Hepatocyte (in vitro differentiated cells): ENCODE measurements around the gene MITF. TPM values are rescaled to one million over a fixed set of nuclear protein-coding genes. Genes with fewer than 3 reads are reported as not detected.

ENCODE experiments used
- DNase-seq: peaks from one replicate; pipeline ENCODE4 v3.0.0-alpha.2; 2016; ENCODE audit warnings: low spot score
- H2AFZ ChIP-seq: fragments of 200-600 bp; sonication (generic); 2 replicates; pipeline ENCODE4 v1.6.0; 2016; ENCODE audit warnings: antibody characterized with exemption, mild to moderate bottlenecking
- H3K27ac ChIP-seq: fragments of 200-600 bp; sonication (generic); 2 replicates; pipeline ENCODE4 v1.5.1; 2016; ENCODE audit warnings: mild to moderate bottlenecking
- H3K27me3 ChIP-seq: fragments of 200-600 bp; sonication (generic); 2 replicates; pipeline ENCODE4 v1.6.1; 2016
- H3K36me3 ChIP-seq: fragments of 200-600 bp; sonication (generic); replicated peaks from 2 replicates; pipeline ENCODE4 v1.5.1; 2016; ENCODE audit warnings: low read depth; ENCODE audit not compliant: insufficient read depth
- H3K4me1 ChIP-seq: fragments of 200-600 bp; sonication (generic); 2 replicates; pipeline ENCODE4 v1.5.1; 2016; ENCODE audit warnings: mild to moderate bottlenecking, moderate library complexity; ENCODE audit not compliant: insufficient read depth
- H3K4me2 ChIP-seq: fragments of 200-600 bp; sonication (generic); 2 replicates; pipeline ENCODE4 v1.6.0; 2016
- H3K4me3 ChIP-seq: fragments of 200-600 bp; sonication (generic); 2 replicates; pipeline ENCODE4 v1.5.1; 2016; ENCODE audit warnings: mild to moderate bottlenecking
- H3K79me2 ChIP-seq: fragments of 200-600 bp; sonication (generic); 2 replicates; pipeline ENCODE4 v1.6.0; 2017; ENCODE audit warnings: mild to moderate bottlenecking
- H3K9me2 ChIP-seq: fragments of 200-600 bp; sonication (generic); replicated peaks from 2 replicates; pipeline ENCODE4 v1.6.0; 2017; ENCODE audit warnings: mild to moderate bottlenecking; ENCODE audit not compliant: insufficient read depth
- H3K9me3 ChIP-seq: fragments of 200-600 bp; sonication (generic); 2 replicates; pipeline ENCODE4 v1.5.1; 2016; ENCODE audit warnings: low read depth, mild to moderate bottlenecking
- H4K20me1 ChIP-seq: fragments of 200-600 bp; sonication (generic); 2 replicates; pipeline ENCODE4 v1.6.0; 2016; ENCODE audit warnings: mild to moderate bottlenecking; ENCODE audit not compliant: insufficient read depth, poor library complexity, severe bottlenecking
- CTCF ChIP-seq: fragments of 200-600 bp; sonication (generic); IDR thresholded peaks from 2 replicates; pipeline ENCODE4 v1.5.1; 2016; ENCODE audit warnings: antibody characterized with exemption, mild to moderate bottlenecking; ENCODE audit not compliant: poor library complexity
- EZH2 ChIP-seq: fragments of 200-600 bp; sonication (generic); IDR thresholded peaks from 2 replicates; pipeline ENCODE4 v1.6.1; 2016; ENCODE audit warnings: antibody characterized with exemption, mild to moderate bottlenecking, borderline replicate concordance
- EZH2phosphoT487 ChIP-seq: fragments of 200-600 bp; sonication (generic); IDR thresholded peaks from one replicate; pipeline ENCODE4 v1.6.1; 2018; ENCODE audit warnings: antibody characterized with exemption, mild to moderate bottlenecking, low read depth, moderate library complexity; ENCODE audit not compliant: unreplicated experiment, severe bottlenecking
- WGBS: methylation state at CpG from one replicate; pipeline ENCODE4 v1.1.6; 2016; ENCODE audit warnings: low lambda C conversion rate; ENCODE audit errors: missing lambda C conversion rate; 5-methylcytosine and 5-hydroxymethylcytosine counted together
- polyA plus RNA-seq: library from polyadenylated mRNA; unstranded; fragments of >200 nt; fragmentation: Nextera tagmentation; extraction: Ambion mirVana; gene quantifications from 2 replicates; pipeline ENCODE4 v1.2.1, GENCODE V29; 2016
- total RNA-seq: library from RNA; depleted of rRNA; stranded (reverse); fragments of >200 nt; gene quantifications from 2 replicates; pipeline ENCODE4 v1.2.3, GENCODE V29; 2014

Gene MITF
- total and polyA plus RNA-seq, 2 experiments from 2014 or later: 7.1 to 14.2 TPM

GRCh38 chr3:69866988-69867720 is 127.9 kb downstream of the MITF start:
- Histone ChIP-seq H3K27ac (peak overlapping the region; percentile 16), H2AFZ (no peak overlapping the region), H3K79me2 (no peaks in the 10 kb centered on the region), H4K20me1 (no peaks in the 10 kb centered on the region), H3K9me3 (no peaks in the 10 kb centered on the region), H3K4me2 (peak overlapping the region; percentile 57), H3K4me3 (no peak overlapping the region), H3K9me2 (no peaks in the 10 kb centered on the region), H3K4me1 (peaks cover 23% of the 10 kb centered on the region), H3K36me3 (no peaks in the 10 kb centered on the region), H3K27me3 (no peaks in the 10 kb centered on the region)
- TF ChIP-seq EZH2 (no peak), CTCF (no peak), EZH2phosphoT487 (no peak)
- whole genome bisulfite sequencing: 21% methylated on average over 2 of the region's 2 CpGs
- no peak for DNase-seq

- no peaks in the 10 kb centered on the region for H3K9me2 ChIP-seq
- TF ChIP-seq EZH2 (no peak), EZH2phosphoT487 (no peak), CTCF (no peak)
- no peaks in the 10 kb centered on the region for H3K27me3 ChIP-seq
- no peak overlapping the region for H3K4me2 ChIP-seq
- no peaks in the 10 kb centered on the region for H4K20me1 ChIP-seq
- DNase-seq: no peak
- H2AFZ ChIP-seq: no peak overlapping the region
- H3K27ac ChIP-seq: no peak overlapping the region
- no peak overlapping the region for H3K4me3 ChIP-seq
- no peaks in the 10 kb centered on the region for H3K36me3 ChIP-seq
- 83% methylated on average over 2 of the region's 2 CpGs for WGBS
- H3K9me3 ChIP-seq: no peaks in the 10 kb centered on the region
- H3K4me1 ChIP-seq: peaks cover 23% of the 10 kb centered on the region
- H3K79me2 ChIP-seq: no peaks in the 10 kb centered on the region
These were observed 128.8 kb downstream of the MITF start for GRCh38 chr3:69867941-69868505.

GRCh38 chr3:69868841-69869420 is 129.7 kb downstream of the MITF start:
- H3K4me2 ChIP-seq: no peak overlapping the region
- H4K20me1 ChIP-seq: no peaks in the 10 kb centered on the region
- no peaks in the 10 kb centered on the region for H3K9me2 ChIP-seq
- H3K4me3 ChIP-seq: no peak overlapping the region
- H3K79me2 ChIP-seq: no peaks in the 10 kb centered on the region
- no peak overlapping the region for H2AFZ ChIP-seq
- H3K4me1 ChIP-seq: peaks cover 23% of the 10 kb centered on the region
- no peak for DNase-seq
- WGBS: 97% methylated on average over 3 of the region's 3 CpGs
- H3K27ac ChIP-seq: no peak overlapping the region
- TF ChIP-seq EZH2 (no peak), CTCF (no peak), EZH2phosphoT487 (no peak)
- H3K36me3 ChIP-seq: no peaks in the 10 kb centered on the region
- H3K9me3 ChIP-seq: no peaks in the 10 kb centered on the region
- H3K27me3 ChIP-seq: no peaks in the 10 kb centered on the region
